HFFc6 (cell line): Measurements from ENCODE around the gene ZNF597. TPM values are rescaled to one million over a fixed set of nuclear protein-coding genes. Genes with fewer than 3 reads are reported as not detected.
"Not testable (repeated sequence)": the region's sequence is repeated elsewhere in the genome, so short reads cannot be mapped to it uniquely, and the experiment has no call there.

ENCODE experiments used
- DNase-seq: peaks from one replicate; pipeline ENCODE4 v3.0.0-alpha.2; 2018
- H3K27ac Mint-ChIP-seq: 2 replicates; pipeline ENCODE4 v1.8.0; 2020; ENCODE audit warnings: mild to moderate bottlenecking, mixed read lengths
- H3K27me3 Mint-ChIP-seq: 2 replicates; pipeline ENCODE4 v1.8.0; 2021; ENCODE audit warnings: mild to moderate bottlenecking, moderate library complexity, mixed read lengths; ENCODE audit not compliant: insufficient read depth
- H3K36me3 Mint-ChIP-seq: 2 replicates; pipeline ENCODE4 v1.8.0; 2021; ENCODE audit warnings: low read depth, mixed read lengths
- H3K4me1 Mint-ChIP-seq: 2 replicates; pipeline ENCODE4 v1.8.0; 2020; ENCODE audit warnings: low read depth, mixed read lengths
- H3K4me3 Mint-ChIP-seq: 2 replicates; pipeline ENCODE4 v1.8.0; 2020; ENCODE audit warnings: mild to moderate bottlenecking, moderate library complexity, mixed read lengths
- H3K9me3 Mint-ChIP-seq: 2 replicates; pipeline ENCODE4 v1.8.0; 2020; ENCODE audit warnings: mild to moderate bottlenecking, mixed read lengths
- CTCF ChIP-seq: fragments of 200-600 bp; sonication (generic); IDR thresholded peaks from 2 replicates; pipeline ENCODE4 v1.5.0; 2021; ENCODE audit warnings: antibody characterized with exemption, mild to moderate bottlenecking
- total RNA-seq, 6 experiments: library from RNA; stranded (reverse); fragmentation: NEBNext Ultra II Directional; extraction: Animal tissue kit (Norgen Biotek cat#: 25700); gene quantifications; 2 replicates in 1 of 6; 3 replicates in 5 of 6; pipeline ENCODE4 v1.2.3, GENCODE V29; 2021

The ZNF597 gene
- total RNA-seq, 6 experiments from 2014 or later = 1.6 to 2.3 (median 1.8) TPM

GRCh38 chr16:3479654-3480216, 36.4 kb upstream of the ZNF597 start:
- no peak for TF ChIP-seq CTCF
- H3K27me3 Mint-ChIP-seq = peaks cover 4% of the 10 kb centered on the region
- H3K36me3 Mint-ChIP-seq = peaks cover 23% of the 10 kb centered on the region
- H3K4me1 Mint-ChIP-seq = no peaks in the 10 kb centered on the region; the same call in 1 of the 2 replicates
- DNase-seq = no peak
- no peak overlapping the region for H3K27ac Mint-ChIP-seq
- no peaks in the 10 kb centered on the region for H3K9me3 Mint-ChIP-seq
- no peak overlapping the region for H3K4me3 Mint-ChIP-seq

- TF ChIP-seq CTCF = no peak
- Mint-ChIP-seq H3K36me3 (peaks cover 17% of the 10 kb centered on the region), H3K4me1 (peaks cover under 1% of the 10 kb centered on the region; the same call in 1 of the 2 replicates), H3K4me3 (no peak overlapping the region), H3K9me3 (no peaks in the 10 kb centered on the region), H3K27me3 (peaks cover 6% of the 10 kb centered on the region), H3K27ac (no peak overlapping the region)
- no peak for DNase-seq
Measured at GRCh38 chr16:3478242-3478925, 35.1 kb upstream of the ZNF597 start.

- Mint-ChIP-seq H3K4me1 (peaks cover 10% of the 10 kb centered on the region), H3K4me3 (no peak overlapping the region), H3K27me3 (peaks cover 4% of the 10 kb centered on the region; the same call in 1 of the 2 replicates), H3K27ac (no peak overlapping the region), H3K36me3 (peaks cover 19% of the 10 kb centered on the region), H3K9me3 (no peaks in the 10 kb centered on the region)
- TF ChIP-seq CTCF = no peak
- DNase-seq = no peak
Measured at GRCh38 chr16:3476409-3476808, 33.1 kb upstream of the ZNF597 start.

- no peak for TF ChIP-seq CTCF
- Mint-ChIP-seq H3K4me3 (no peak overlapping the region), H3K4me1 (peaks cover 10% of the 10 kb centered on the region), H3K27me3 (peaks cover 2% of the 10 kb centered on the region; the same call in 1 of the 2 replicates), H3K9me3 (no peaks in the 10 kb centered on the region), H3K27ac (no peak overlapping the region), H3K36me3 (peaks cover 19% of the 10 kb centered on the region)
- DNase-seq = no peak
Measured at GRCh38 chr16:3475604-3476375, 32.5 kb upstream of the ZNF597 start.

GRCh38 chr16:3474870-3475269, 31.6 kb upstream of the ZNF597 start:
- not testable (repeated sequence) for DNase-seq, H3K27ac Mint-ChIP-seq, H3K27me3 Mint-ChIP-seq, H3K9me3 Mint-ChIP-seq, H3K4me1 Mint-ChIP-seq, H3K4me3 Mint-ChIP-seq
- H3K36me3 Mint-ChIP-seq = peaks cover 19% of the 10 kb centered on the region
